ENCODE measurements around the gene ANKRD63. TPM values are rescaled to one million over a fixed set of nuclear protein-coding genes. Genes with fewer than 3 reads are reported as not detected.
A peak's percentile ranks its signal among the peaks of the same experiment; 100 is the strongest.

The ANKRD63 gene
- total and polyA plus RNA-seq, 7 donors = not detected

DNA sequence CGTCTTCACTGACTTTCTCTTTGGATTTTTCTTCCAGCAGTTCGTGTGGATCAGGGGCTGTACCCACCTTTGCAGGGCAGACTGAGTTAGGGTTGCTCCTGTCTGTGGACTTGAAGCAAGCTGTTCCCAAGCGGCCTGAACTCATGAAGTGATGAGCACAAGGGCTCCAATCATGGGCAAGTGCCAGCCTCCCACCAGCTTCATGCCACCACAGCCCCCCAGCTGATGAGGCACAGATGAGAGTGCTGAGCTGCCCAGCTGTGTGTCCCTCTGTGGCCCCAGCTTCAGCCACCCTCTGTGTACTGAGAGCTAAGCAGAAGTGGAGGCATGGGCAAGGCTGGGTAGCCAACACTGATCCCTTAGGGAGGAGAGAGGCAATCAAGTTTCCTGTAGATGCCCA is 28.1 kb upstream of the ANKRD63 start:
- intact Hi-C loops (cut with DNase I) = loop anchor here in 1 of 2 donors (1.0 kb wide), 1 partner anchor 32 kb away; no protein-coding TSS in a partner anchor
- Histone ChIP-seq H3K36me3 (ENCODE audit: insufficient read depth in 1 of 2, low read depth in 1 of 2) (no peaks in the 10 kb centered on the region), H3K27me3 (ENCODE audit: insufficient read depth in 3 of 3, low read length in 2 of 3) (no peaks in the 10 kb centered on the region), H3K27ac (no peak overlapping the region), H3K4me3 (no peak overlapping the region), H3K9me3 (no peaks in the 10 kb centered on the region), H3K4me1 (no peaks in the 10 kb centered on the region)
- WGBS, 3 donors = 56 to 68% (median 66%) methylated on average over 3 of the region's 3 CpGs
- ATAC-seq (no peak), DNase-seq (no peak)
- no peak for TF ChIP-seq CTCF (IDR thresholded peaks at IDR 0.05)

DNA sequence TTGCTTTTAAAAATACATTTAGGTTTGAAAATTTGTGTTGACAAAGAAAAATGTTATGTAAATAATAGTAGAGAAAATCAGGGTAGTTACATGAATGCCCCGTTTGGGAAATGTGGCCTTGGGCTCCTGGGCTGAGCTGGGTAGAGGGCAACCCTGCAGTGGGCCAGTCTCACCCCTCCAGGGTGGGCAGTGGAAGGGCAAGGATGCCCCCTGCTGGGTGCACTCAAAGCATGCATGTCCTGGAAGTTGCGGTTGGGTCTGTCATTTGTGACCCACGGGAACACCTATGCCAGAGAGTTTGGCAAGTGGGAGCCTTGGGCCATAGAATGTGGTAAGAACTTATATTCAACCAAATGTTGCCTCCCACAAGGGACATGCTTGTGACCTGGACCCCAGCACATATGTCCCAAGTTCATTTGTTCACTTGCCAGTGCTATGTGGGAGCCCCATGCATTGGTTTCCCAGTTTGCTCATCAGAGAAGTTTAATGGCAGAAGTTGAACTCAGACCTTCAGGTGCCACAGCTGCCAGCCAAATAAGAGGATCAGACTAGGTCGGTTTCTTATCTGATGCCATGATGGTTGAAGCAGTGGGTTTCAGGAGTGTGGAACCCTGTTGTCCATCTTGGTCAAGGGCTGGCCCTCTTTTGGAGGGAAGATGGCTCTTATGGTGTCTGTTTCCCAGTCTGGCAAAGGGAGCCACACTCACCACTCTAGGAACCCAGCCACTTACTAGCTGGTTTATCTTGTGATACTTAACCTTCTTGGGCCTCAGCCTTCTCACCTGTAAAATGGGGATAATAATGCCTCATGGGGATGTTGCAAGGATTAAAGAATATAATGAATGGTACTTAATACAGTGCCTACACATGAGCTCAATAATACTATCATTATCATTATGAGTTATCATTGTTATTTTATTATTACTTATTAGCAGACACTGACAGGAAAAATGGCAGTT is 27.4 kb upstream of the ANKRD63 start:
- no peaks in the 10 kb centered on the region for H3K36me3 ChIP-seq (ENCODE audit: insufficient read depth in 1 of 2, low read depth in 1 of 2)
- no peaks in the 10 kb centered on the region for H3K4me1 ChIP-seq
- TF ChIP-seq CTCF (IDR thresholded peaks at IDR 0.05) = peak; percentile 61
- H3K27ac ChIP-seq = no peak overlapping the region
- no peaks in the 10 kb centered on the region for H3K27me3 ChIP-seq (ENCODE audit: insufficient read depth in 3 of 3, low read length in 2 of 3)
- intact Hi-C loops (cut with DNase I) = loop anchor here in 1 of 2 donors (1.0 kb wide), 1 partner anchor 31 kb away; no protein-coding TSS in a partner anchor
- H3K9me3 ChIP-seq = no peaks in the 10 kb centered on the region
- WGBS, 3 donors = 25 to 42% (median 33%) methylated on average over 4 of the region's 4 CpGs
- ATAC-seq (peak; percentile 56 to 68 (median 63)), DNase-seq (peak in 1 of 2 donors; percentile 35)
- no peak overlapping the region for H3K4me3 ChIP-seq

DNA sequence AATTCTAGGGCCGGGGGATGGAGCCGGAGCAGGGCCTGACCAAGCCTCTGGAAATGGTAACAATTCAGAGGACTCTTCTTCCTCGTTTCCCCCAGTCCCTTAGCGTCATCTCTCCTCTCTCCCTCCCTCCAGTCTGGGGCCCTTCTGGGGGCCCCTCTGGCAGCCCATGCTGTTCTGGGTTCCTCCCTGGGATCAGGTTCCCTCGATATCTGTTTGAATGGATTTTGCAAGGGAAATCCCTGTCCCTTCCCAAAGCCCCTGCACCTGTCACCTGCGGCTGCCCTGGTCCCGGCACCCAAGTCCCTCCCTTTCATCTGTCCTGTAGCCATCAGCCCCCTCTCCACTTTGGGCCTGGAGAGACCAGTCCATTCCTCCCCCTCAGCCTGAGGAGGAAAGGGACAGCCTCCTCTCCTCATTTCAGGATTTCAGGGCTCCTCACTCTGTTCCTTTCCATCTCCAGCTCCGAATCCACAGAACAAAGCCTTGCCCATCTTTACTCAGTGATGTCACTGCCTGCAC is 26.5 kb upstream of the ANKRD63 start:
- H3K9me3 ChIP-seq = no peaks in the 10 kb centered on the region
- no peak overlapping the region for H3K4me3 ChIP-seq
- ATAC-seq (no peak), DNase-seq (no peak)
- H3K36me3 ChIP-seq (ENCODE audit: insufficient read depth in 1 of 2, low read depth in 1 of 2) = no peaks in the 10 kb centered on the region
- WGBS, 3 donors = 76 to 81% (median 79%) methylated on average over 6 to 8 of the region's 8 CpGs
- H3K27ac ChIP-seq = no peak overlapping the region
- TF ChIP-seq CTCF (IDR thresholded peaks at IDR 0.05) = no peak
- intact Hi-C loops (cut with DNase I) = no loop called here
- no peaks in the 10 kb centered on the region for H3K27me3 ChIP-seq (ENCODE audit: insufficient read depth in 3 of 3, low read length in 2 of 3)
- H3K4me1 ChIP-seq = no peaks in the 10 kb centered on the region

DNA sequence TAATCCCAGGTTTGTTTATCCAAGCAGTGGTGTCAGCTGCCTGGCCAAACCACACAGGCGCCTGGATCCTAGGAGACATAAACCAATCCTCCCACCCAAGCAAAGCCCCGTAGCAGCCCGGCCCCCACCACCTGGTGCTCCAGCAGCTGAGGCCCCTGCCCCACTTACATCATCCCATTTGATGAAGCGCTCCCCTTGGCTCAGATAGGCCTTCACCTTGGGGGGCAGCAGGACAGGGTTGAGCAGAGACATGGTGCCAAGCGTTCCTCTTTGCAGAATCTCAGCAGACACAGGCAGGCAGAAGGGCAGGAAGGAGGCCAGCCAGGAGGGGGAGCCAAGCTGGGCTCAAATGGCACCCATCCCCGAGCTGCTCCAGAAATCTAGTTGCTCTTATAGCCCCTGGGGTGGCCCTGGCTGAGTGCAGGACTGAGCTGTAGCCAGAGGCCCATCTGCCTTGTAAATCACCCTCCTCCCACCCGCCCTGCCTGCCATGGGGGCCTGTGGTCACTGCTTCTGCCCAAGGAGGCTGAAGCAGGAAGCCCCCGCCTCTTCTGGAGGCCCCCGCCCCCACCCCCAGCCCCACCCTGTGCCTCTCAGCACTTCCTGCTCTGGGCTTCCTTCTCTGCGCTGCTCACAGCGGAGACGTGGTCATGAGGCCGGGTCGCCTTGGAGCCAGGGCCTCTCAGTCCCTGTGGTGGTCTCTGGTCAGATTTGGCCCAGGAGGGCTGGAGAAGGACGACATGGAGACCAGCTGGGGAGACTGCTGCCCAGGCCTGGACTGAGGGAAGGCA is 24.8 kb upstream of the ANKRD63 start, which contains the start of gene PLCB2:
Gene PLCB2 (minus strand): TSS at position 515 of the 791 bp plus-strand sequence. CDS start 263 bp downstream, at position 252.
- H3K36me3 ChIP-seq (ENCODE audit: insufficient read depth in 1 of 2, low read depth in 1 of 2) = no peaks in the 10 kb centered on the region
- no peak within 1 kb of the TSS for H3K27ac ChIP-seq
- H3K27me3 ChIP-seq (ENCODE audit: insufficient read depth in 3 of 3, low read length in 2 of 3) = no peaks in the 10 kb centered on the region
- intact Hi-C loops (cut with DNase I) = no loop called here
- WGBS, 3 donors = 47 to 54% (median 52%) methylated on average over 12 to 15 of the region's 15 CpGs
- no peak for TF ChIP-seq CTCF (IDR thresholded peaks at IDR 0.05)
- DNase-seq (peak in 1 of 2 donors; percentile 69), ATAC-seq (peak; percentile 17 to 57 (median 38))
- H3K9me3 ChIP-seq = no peaks in the 10 kb centered on the region
- no peaks in the 10 kb centered on the region for H3K4me1 ChIP-seq
- H3K4me3 ChIP-seq = peak within 1 kb of the TSS; percentile 43
